Measurements from ENCODE around the gene SEM1. TPM values are rescaled to one million over a fixed set of nuclear protein-coding genes. Genes with fewer than 3 reads are reported as not detected.

The SEM1 gene
- 25.8 and 160 TPM in 2 replicates for total RNA-seq

GRCh38 chr7:96709381-96710228 is at the start of gene SEM1:
TSS of gene SEM1 (minus strand) at chr7:96709846. CDS start at chr7:96709763, 83 bp downstream.

Data from pericardium fibroblast (primary cell).